ENCODE results near the gene HBA2.
"Not testable (repeated sequence)": the region's sequence is repeated elsewhere in the genome, so short reads cannot be mapped to it uniquely, and the experiment has no call there.

Gene HBA2

DNA sequence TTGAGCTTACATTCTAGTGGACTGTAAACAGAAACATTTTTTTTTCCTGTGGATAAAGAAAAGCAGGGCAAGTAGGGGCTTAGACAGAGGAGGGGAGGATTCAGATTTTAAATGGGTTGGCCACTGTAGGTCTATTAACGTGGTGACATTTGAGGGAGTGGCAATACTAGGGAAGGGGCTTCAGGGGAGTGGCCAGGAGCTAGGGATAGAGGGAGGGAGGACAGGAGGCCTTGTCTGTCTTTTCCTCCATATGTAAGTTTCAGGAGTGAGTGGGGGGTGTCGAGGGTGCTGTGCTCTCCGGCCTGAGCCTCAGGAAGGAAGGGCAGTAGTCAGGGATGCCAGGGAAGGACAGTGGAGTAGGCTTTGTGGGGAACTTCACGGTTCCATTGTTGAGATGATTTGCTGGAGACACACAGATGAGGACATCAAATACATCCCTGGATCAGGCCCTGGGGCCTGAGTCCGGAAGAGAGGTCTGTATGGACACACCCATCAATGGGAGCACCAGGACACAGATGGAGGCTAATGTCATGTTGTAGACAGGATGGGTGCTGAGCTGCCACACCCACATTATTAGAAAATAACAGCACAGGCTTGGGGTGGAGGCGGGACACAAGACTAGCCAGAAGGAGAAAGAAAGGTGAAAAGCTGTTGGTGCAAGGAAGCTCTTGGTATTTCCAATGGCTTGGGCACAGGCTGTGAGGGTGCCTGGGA, 13.4 kb upstream of the HBA2 start:
- no peak for DNase-seq

GRCh38 chr16:160242-160641, 12.4 kb upstream of the HBA2 start:
- DNase-seq, result not testable (repeated sequence)

- DNase-seq, result no peak
Observed at GRCh38 chr16:160691-161190, 11.9 kb upstream of the HBA2 start.

GRCh38 chr16:162271-162991, 10.2 kb upstream of the HBA2 start:
- DNase-seq, result no peak

DNA sequence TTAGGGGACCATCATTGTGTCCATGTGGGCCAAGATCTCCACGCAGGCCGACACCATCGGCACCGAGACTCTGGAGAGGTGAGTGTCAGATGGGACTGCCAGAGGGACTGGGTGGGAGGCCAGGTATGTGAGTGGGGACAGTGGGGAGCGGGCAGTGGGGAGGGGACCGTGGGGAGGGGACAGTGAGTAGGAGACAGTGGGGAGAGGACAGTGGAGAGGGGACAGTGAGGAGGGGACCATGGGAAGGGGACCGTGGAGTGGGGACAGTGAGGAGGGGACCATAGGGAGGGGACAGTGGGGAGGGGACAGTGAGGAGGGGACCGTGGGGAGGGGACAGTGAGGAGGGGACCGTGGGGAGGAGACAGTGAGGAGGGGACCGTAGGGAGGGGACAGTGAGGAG, 9.5 kb upstream of the HBA2 start:
- DNase-seq, result not testable (repeated sequence)

GRCh38 chr16:163696-164095, 9.0 kb upstream of the HBA2 start:
- DNase-seq, result not testable (repeated sequence)

DNA sequence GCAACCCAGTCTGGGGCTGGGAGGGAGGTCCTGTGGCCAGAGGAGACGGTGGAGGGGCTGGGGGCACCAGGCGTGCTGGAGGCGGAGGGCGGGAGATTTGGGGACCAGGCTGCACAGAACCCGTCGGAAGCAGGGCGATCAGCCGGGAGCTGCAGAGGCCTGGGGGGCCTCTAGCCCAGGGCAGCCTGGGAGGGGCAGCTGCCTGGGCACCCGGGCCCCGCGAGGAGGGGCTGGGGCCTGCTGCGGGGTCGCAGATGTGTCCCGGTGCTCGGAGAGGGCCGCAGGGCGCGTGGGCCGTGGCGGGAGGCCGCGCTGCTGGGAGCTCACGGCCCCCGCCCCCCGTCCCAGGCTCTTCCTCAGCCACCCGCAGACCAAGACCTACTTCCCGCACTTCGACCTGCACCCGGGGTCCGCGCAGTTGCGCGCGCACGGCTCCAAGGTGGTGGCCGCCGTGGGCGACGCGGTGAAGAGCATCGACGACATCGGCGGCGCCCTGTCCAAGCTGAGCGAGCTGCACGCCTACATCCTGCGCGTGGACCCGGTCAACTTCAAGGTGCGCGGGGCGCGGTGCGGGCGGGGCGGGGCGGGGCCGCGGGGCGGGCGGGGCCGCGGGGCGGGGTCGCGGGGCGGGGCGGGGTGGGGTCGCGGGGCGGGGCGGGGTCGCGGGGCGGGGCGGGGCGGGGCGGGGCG, 8.4 kb upstream of the HBA2 start:
- not testable (repeated sequence) for DNase-seq

DNA sequence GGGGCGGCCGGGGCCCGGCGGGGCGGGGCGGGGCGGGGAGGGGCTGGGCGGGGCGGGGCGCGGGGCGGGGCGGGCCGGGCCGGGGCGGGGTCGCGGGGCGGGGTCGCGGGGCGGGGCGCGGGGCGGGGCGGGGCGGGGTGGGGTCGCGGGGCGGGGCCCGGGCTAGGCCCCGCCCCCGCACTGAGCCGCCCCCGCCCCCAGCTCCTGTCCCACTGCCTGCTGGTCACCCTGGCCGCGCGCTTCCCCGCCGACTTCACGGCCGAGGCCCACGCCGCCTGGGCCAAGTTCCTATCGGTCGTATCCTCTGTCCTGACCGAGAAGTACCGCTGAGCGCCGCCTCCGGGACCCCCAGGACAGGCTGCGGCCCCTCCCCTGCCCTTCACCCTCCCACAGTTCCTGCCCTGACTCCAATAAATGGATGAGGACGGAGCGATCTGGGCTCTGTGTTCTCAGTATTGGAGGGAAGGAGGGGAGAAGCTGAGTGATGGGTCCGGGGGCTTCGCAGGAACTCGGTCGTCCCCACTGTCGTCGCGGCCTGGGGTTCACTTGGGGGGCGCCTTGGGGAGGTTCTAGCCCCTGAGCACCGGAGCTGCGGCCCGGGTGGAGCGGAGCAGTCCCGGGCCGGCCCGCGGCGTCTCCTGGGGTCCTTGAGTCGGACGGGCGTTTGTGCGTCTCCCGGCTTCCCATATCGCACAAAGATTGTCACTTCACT, 7.7 kb upstream of the HBA2 start:
- DNase-seq, result no peak

DNA sequence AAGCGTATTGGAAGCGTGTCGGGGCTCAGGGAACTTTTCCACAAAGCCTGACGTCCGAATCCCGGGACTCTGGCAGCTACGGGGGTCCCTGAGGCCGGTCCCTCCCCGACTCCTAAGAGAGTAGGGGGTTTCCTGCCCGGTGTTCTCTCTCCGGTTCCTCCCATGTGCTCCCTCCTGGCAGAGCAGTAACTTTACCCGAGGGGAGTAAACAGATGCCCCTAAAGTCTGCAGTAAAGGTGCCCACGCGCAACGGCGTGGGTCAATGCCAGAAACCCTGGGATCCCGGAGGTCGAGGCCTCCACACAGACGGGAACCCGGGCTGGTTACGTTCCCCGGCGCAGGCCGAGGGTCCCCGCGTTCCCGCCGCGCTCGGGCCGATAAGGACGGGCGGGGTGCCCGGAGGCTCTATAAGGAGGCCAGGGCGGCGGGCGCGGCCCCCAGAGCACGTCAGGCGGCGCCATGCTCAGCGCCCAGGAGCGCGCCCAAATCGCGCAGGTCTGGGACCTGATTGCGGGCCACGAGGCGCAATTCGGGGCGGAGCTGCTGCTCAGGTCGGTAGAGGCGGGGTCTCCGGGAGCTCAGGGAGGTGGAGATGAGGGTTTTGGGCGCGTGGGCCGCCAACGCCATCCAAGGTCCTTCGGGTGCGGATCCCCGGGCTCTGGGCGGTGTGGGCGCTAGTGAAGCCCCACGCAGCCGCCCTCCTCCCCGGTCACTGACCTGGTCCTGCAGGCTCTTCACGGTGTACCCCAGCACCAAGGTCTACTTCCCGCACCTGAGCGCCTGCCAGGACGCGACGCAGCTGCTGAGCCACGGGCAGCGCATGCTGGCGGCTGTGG, 6.9 kb upstream of the HBA2 start, which contains the start of gene HBM:
Gene HBM (plus strand): TSS at position 440 of the 836 bp plus-strand sequence. CDS start 20 bp downstream, at position 460.
- no peak for DNase-seq

DNA sequence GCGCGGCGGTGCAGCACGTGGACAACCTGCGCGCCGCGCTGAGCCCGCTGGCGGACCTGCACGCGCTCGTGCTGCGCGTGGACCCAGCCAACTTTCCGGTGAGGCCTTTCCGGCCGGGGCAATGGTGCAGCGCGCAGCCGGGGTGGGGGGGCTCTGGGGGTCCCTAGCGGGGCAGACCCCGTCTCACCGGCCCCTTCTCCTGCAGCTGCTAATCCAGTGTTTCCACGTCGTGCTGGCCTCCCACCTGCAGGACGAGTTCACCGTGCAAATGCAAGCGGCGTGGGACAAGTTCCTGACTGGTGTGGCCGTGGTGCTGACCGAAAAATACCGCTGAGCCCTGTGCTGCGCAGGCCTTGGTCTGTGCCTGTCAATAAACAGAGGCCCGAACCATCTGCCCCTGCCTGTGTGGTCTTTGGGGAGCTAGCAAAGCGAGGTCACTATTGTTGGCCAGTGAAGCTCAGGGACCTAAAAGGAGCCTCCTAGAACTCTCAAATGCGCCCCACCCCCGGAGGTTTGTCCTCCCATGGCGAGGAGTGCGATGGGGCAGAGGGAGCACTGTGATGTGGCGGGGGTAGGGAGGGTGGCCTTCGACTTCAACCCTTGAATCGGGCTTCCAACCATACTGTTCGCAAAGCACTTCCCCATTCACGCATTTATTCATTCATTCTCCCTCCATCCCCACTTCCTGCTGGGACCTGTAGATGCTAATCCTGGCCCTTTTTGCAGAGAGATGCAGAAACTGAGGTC, 6.1 kb upstream of the HBA2 start:
- no peak for DNase-seq

DNA sequence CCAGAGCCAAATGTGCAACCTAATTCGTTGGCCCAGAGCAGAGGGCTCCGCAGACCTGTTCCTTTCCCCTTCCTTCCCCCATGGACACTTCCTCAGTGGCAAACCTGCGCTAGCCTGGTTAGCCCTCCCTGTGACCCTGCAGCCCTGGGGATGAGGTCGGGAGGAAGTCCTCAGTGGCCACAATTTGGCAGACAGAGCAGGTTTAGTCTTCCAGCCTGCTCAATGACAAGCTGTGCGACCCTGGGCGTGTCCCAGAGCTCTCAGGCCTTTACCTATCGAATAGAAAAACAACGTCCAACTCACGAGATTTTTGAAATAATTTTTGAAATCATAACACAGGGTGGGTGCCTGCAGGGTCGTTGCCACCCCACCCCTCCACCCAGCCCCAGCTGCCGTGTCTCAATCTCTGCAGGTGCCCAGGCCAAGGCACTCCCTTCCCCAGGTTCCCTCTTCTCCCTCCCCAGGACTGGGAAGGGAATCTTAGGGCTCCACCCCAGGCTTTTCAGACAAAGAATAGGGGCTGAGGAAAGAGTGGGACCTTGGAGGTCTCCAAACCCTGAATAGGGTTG, 5.5 kb upstream of the HBA2 start:
- DNase-seq, result no peak

- DNase-seq, result no peak
Observed at GRCh38 chr16:168424-168823, 4.3 kb upstream of the HBA2 start.

GRCh38 chr16:169014-169413, 3.7 kb upstream of the HBA2 start:
- DNase-seq, result no peak

DNA sequence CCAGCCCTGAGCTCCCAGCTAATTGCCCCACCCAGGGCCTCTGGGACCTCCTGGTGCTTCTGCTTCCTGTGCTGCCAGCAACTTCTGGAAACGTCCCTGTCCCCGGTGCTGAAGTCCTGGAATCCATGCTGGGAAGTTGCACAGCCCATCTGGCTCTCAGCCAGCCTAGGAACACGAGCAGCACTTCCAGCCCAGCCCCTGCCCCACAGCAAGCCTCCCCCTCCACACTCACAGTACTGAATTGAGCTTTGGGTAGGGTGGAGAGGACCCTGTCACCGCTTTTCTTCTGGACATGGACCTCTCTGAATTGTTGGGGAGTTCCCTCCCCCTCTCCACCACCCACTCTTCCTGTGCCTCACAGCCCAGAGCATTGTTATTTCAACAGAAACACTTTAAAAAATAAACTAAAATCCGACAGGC, 2.6 kb upstream of the HBA2 start:
- not testable (repeated sequence) for DNase-seq

GRCh38 chr16:170788-171187, 1.9 kb upstream of the HBA2 start:
- DNase-seq, result no peak

- not testable (repeated sequence) for DNase-seq
Observed at GRCh38 chr16:173211-173854, 657 bp downstream of the HBA2 start.

- DNase-seq, result not testable (repeated sequence)
Observed at GRCh38 chr16:173928-174769, 1.5 kb downstream of the HBA2 start.

DNA sequence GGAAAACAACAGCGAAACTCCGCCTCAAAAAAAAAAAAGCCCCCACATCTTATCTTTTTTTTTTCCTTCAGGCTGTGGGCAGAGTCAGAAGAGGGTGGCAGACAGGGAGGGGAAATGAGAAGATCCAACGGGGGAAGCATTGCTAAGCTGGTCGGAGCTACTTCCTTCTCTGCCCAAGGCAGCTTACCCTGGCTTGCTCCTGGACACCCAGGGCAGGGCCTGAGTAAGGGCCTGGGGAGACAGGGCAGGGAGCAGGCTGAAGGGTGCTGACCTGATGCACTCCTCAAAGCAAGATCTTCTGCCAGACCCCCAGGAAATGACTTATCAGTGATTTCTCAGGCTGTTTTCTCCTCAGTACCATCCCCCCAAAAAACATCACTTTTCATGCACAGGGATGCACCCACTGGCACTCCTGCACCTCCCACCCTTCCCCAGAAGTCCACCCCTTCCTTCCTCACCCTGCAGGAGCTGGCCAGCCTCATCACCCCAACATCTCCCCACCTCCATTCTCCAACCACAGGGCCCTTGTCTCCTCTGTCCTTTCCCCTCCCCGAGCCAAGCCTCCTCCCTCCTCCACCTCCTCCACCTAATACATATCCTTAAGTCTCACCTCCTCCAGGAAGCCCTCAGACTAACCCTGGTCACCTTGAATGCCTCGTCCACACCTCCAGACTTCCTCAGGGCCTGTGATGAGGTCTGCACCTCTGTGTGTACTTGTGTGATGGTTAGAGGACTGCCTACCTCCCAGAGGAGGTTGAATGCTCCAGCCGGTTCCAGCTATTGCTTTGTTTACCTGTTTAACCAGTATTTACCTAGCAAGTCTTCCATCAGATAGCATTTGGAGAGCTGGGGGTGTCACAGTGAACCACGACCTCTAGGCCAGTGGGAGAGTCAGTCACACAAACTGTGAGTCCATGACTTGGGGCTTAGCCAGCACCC, 2.6 kb downstream of the HBA2 start:
- no peak for DNase-seq

Data from SHP77 treated with DMSO at 0.1 percent for 48 hours (cell line).